HL-60 (cell line): ENCODE data around the gene LCN6.

Source experiments
- GABPA ChIP-seq: IDR thresholded peaks from 2 replicates; pipeline ENCODE4 v1.6.1; 2012; ENCODE audit warnings: low read depth
- POLR2AphosphoS5 ChIP-seq: IDR thresholded peaks from 2 replicates; pipeline ENCODE4 v1.6.1; 2012; ENCODE audit warnings: low read depth
- REST ChIP-seq: IDR thresholded peaks from 2 replicates; pipeline ENCODE4 v1.6.1; 2012; ENCODE audit warnings: low read depth; ENCODE audit not compliant: insufficient replicate concordance
- SPI1 ChIP-seq: IDR thresholded peaks from 2 replicates; pipeline ENCODE4 v1.6.1; 2012; ENCODE audit warnings: low read depth, mild to moderate bottlenecking, borderline replicate concordance
- TF ChIP-seq, protein P1 (sequence below): IDR thresholded peaks from one replicate; pipeline ENCODE4 v1.5.1; 2011; ENCODE audit warnings: low read length, control low read depth, inconsistent platforms; ENCODE audit not compliant: insufficient read depth

GRCh38 chr9:136776947-136777346, 28.6 kb upstream of the LCN6 start:
- TF ChIP-seq, protein P1, sequence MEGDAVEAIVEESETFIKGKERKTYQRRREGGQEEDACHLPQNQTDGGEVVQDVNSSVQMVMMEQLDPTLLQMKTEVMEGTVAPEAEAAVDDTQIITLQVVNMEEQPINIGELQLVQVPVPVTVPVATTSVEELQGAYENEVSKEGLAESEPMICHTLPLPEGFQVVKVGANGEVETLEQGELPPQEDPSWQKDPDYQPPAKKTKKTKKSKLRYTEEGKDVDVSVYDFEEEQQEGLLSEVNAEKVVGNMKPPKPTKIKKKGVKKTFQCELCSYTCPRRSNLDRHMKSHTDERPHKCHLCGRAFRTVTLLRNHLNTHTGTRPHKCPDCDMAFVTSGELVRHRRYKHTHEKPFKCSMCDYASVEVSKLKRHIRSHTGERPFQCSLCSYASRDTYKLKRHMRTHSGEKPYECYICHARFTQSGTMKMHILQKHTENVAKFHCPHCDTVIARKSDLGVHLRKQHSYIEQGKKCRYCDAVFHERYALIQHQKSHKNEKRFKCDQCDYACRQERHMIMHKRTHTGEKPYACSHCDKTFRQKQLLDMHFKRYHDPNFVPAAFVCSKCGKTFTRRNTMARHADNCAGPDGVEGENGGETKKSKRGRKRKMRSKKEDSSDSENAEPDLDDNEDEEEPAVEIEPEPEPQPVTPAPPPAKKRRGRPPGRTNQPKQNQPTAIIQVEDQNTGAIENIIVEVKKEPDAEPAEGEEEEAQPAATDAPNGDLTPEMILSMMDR, result no peak
- TF ChIP-seq POLR2AphosphoS5 (no peak), REST (no peak), GABPA (no peak), SPI1 (no peak)
